Fibroblast of lung (primary cell): Measurements from ENCODE around the gene PCNT. TPM values are rescaled to one million over a fixed set of nuclear protein-coding genes. Genes with fewer than 3 reads are reported as not detected.

Source experiments
- DNase-seq, 2 donors: peaks; one replicate each; pipeline versions ENCODE4 v3.0.0 to v3.0.0-alpha.2; 2010; ENCODE audit warnings: low read depth in 2 of 2
- H2AFZ ChIP-seq: 2 replicates; pipeline ENCODE4 v1.5.1; 2012; ENCODE audit warnings: low read length, control low read depth, inconsistent platforms
- H3K27ac ChIP-seq: 2 replicates; pipeline ENCODE4 v1.5.1; 2011; ENCODE audit warnings: low read length, control low read depth; ENCODE audit not compliant: insufficient read depth
- H3K27me3 ChIP-seq: 2 replicates; pipeline ENCODE4 v1.5.1; 2011; ENCODE audit warnings: mild to moderate bottlenecking, low read length; ENCODE audit not compliant: control insufficient read depth, insufficient read depth
- H3K36me3 ChIP-seq: 2 replicates; pipeline ENCODE4 v1.5.1; 2011; ENCODE audit warnings: low read length; ENCODE audit not compliant: control insufficient read depth, insufficient read depth
- H3K4me1 ChIP-seq: 2 replicates; pipeline ENCODE4 v1.5.1; 2011; ENCODE audit warnings: low read length; ENCODE audit not compliant: control insufficient read depth, insufficient read depth; ENCODE audit errors: extremely low read depth
- H3K4me2 ChIP-seq: 2 replicates; pipeline ENCODE4 v1.5.1; 2011; ENCODE audit warnings: low read length, control low read depth; ENCODE audit not compliant: insufficient read depth; ENCODE audit errors: extremely low read depth
- H3K4me3 ChIP-seq, 4 experiments: fragments of 200-600 bp in 1 of 4; sonication (generic) in 1 of 4; replicated peaks in 1 of 4; 2 replicates each; pipeline ENCODE4 v1.5.1; 2011 to 2016; ENCODE audit warnings: low read length in 4 of 4, low read depth in 3 of 4, mild to moderate bottlenecking in 3 of 4, control low read depth in 2 of 4, inconsistent platforms in 1 of 4, mixed read lengths in 1 of 4; ENCODE audit not compliant: insufficient read depth in 1 of 4; ENCODE audit errors: control extremely low read depth in 1 of 4
- H3K79me2 ChIP-seq: 2 replicates; pipeline ENCODE4 v1.5.1; 2012; ENCODE audit warnings: mild to moderate bottlenecking, low read length, inconsistent platforms; ENCODE audit not compliant: control insufficient read depth, insufficient read depth
- H3K9ac ChIP-seq: 2 replicates; pipeline ENCODE4 v1.5.1; 2011; ENCODE audit warnings: mild to moderate bottlenecking, low read length, control low read depth; ENCODE audit not compliant: insufficient read depth
- H3K9me3 ChIP-seq: 2 replicates; pipeline ENCODE4 v1.5.1; 2012; ENCODE audit warnings: low read depth, low read length; ENCODE audit not compliant: control insufficient read depth, insufficient read depth
- H4K20me1 ChIP-seq: 2 replicates; pipeline ENCODE4 v1.5.1; 2011; ENCODE audit warnings: low read length; ENCODE audit not compliant: control insufficient read depth, insufficient read depth; ENCODE audit errors: extremely low read depth
- CTCF ChIP-seq, 2 donors: IDR thresholded peaks in 1 of 2; conservative IDR thresholded peaks in 1 of 2; 1 replicate in 1 of 2; 2 replicates in 1 of 2; pipeline ENCODE4 v1.5.1; 2011 to 2012; ENCODE audit warnings: low read length in 2 of 2, control low read depth in 1 of 2, inconsistent platforms in 1 of 2, low read depth in 1 of 2, mild to moderate bottlenecking in 1 of 2
- EZH2 ChIP-seq: IDR thresholded peaks from 2 replicates; pipeline ENCODE4 v1.5.1; 2012; ENCODE audit warnings: low read length, control low read depth, mild to moderate bottlenecking; ENCODE audit errors: missing control alignments
- polyA plus RNA-seq, 2 donors: library from polyadenylated mRNA; depleted of rRNA in 1 of 2; stranded (reverse) in 1 of 2; unstranded in 1 of 2; fragments of >200 nt; gene quantifications; 2 replicates each; pipeline ENCODE4 v1.2.1, GENCODE V29; 2011 to 2012; ENCODE audit warnings: missing spikeins in 1 of 2
- total RNA-seq: library from RNA; depleted of rRNA; stranded (reverse); fragments of >200 nt; gene quantifications from 2 replicates; pipeline ENCODE4 v1.2.1, GENCODE V29; 2014

PCNT gene
- total and polyA plus RNA-seq, 2 donors (not counting 1 experiment from before 2014, with no cell fraction given) = 7.4 to 26.1 TPM

- H4K20me1 ChIP-seq = no peaks in the 10 kb centered on the region
- H3K9me3 ChIP-seq = no peaks in the 10 kb centered on the region
- H3K9ac ChIP-seq = no peak overlapping the region
- DNase-seq = no peak
- TF ChIP-seq EZH2 = no peak
- TF ChIP-seq CTCF (conservative IDR thresholded peaks at IDR 0.05 in 1 of 2, IDR thresholded peaks at IDR 0.05 in 1 of 2; ENCODE audit: low read depth in 1 of 2, low read length in 2 of 2) = no peak
- H3K4me2 ChIP-seq = no peak overlapping the region
- H3K36me3 ChIP-seq = peaks cover 24% of the 10 kb centered on the region
- H3K4me3 ChIP-seq = no peak overlapping the region
- no peaks in the 10 kb centered on the region for H3K27me3 ChIP-seq
- H3K79me2 ChIP-seq = peaks cover 6% of the 10 kb centered on the region
- no peaks in the 10 kb centered on the region for H3K4me1 ChIP-seq
- no peak overlapping the region for H2AFZ ChIP-seq
- no peak overlapping the region for H3K27ac ChIP-seq
Observed at GRCh38 chr21:46346296-46347202, 22.6 kb downstream of the PCNT start.

- H3K27me3 ChIP-seq = no peaks in the 10 kb centered on the region
- peaks cover 29% of the 10 kb centered on the region for H3K36me3 ChIP-seq
- TF ChIP-seq EZH2 (no peak), CTCF (conservative IDR thresholded peaks at IDR 0.05 in 1 of 2, IDR thresholded peaks at IDR 0.05 in 1 of 2; ENCODE audit: low read depth in 1 of 2, low read length in 2 of 2) (no peak)
- no peaks in the 10 kb centered on the region for H3K9me3 ChIP-seq
- H3K4me2 ChIP-seq = no peak overlapping the region
- H3K4me1 ChIP-seq = no peaks in the 10 kb centered on the region
- H3K9ac ChIP-seq = no peak overlapping the region
- no peak overlapping the region for H2AFZ ChIP-seq
- no peaks in the 10 kb centered on the region for H4K20me1 ChIP-seq
- DNase-seq = no peak
- H3K79me2 ChIP-seq = peaks cover 5% of the 10 kb centered on the region
- no peak overlapping the region for H3K27ac ChIP-seq
- no peak overlapping the region for H3K4me3 ChIP-seq
Observed at GRCh38 chr21:46347203-46347550, 23.2 kb downstream of the PCNT start.

GRCh38 chr21:46347791-46348381, 23.9 kb downstream of the PCNT start:
- Histone ChIP-seq H2AFZ (no peak overlapping the region), H3K27ac (peak overlapping the region; percentile 47), H3K9ac (no peak overlapping the region), H3K79me2 (peaks cover 5% of the 10 kb centered on the region), H3K36me3 (peaks cover 33% of the 10 kb centered on the region), H3K27me3 (no peaks in the 10 kb centered on the region), H4K20me1 (no peaks in the 10 kb centered on the region), H3K4me1 (no peaks in the 10 kb centered on the region), H3K4me3 (no peak overlapping the region), H3K9me3 (no peaks in the 10 kb centered on the region), H3K4me2 (no peak overlapping the region)
- peak; percentile 31 to 66 for DNase-seq
- TF ChIP-seq EZH2 (no peak), CTCF (conservative IDR thresholded peaks at IDR 0.05 in 1 of 2, IDR thresholded peaks at IDR 0.05 in 1 of 2; ENCODE audit: low read depth in 1 of 2, low read length in 2 of 2) (peak; percentile 16 to 27)
